ENCODE measurements around the gene CACNB4. TPM values are rescaled to one million over a fixed set of nuclear protein-coding genes. Genes with fewer than 3 reads are reported as not detected.

The CACNB4 gene
- total RNA-seq, 1 experiment from 2014 or later: 2.0 TPM

- H3K9me2 ChIP-seq (ENCODE audit: insufficient read depth): no peaks in the 10 kb centered on the region
- POLR2A ChIA-PET: no interaction called here
- H3K4me2 ChIP-seq (ENCODE audit: low read length): no peak overlapping the region
- no peaks in the 10 kb centered on the region for H3K79me2 ChIP-seq (ENCODE audit: insufficient read depth, low read length)
- RAD21 ChIA-PET (ENCODE audit: low non-redundant PET in 1 of 2, low total read pairs in 2 of 2, uncharacterized antibody in 2 of 2, unreplicated experiment in 2 of 2): no interaction called here
- no peaks in the 10 kb centered on the region for H3K36me3 ChIP-seq (ENCODE audit: control insufficient read depth in 1 of 2, insufficient read depth in 2 of 2, low read length in 2 of 2)
- no peak overlapping the region for H3K9ac ChIP-seq (ENCODE audit: low read length)
- no TSS peak for BruUV-seq (replicated peaks)
- H3K27me3 ChIP-seq (ENCODE audit: insufficient read depth, low read length): no peaks in the 10 kb centered on the region
- H3K9me3 ChIP-seq (ENCODE audit: control insufficient read depth in 1 of 2, insufficient read depth in 1 of 2, low read depth in 1 of 2, low read length in 2 of 2): no peaks in the 10 kb centered on the region
- H3K4me1 ChIP-seq (ENCODE audit: control insufficient read depth in 1 of 2, insufficient read depth in 2 of 2, low read length in 2 of 2): no peaks in the 10 kb centered on the region
- intact Hi-C loops (cut with micrococcal nuclease): no loop called here
- CTCF ChIA-PET: no interaction called here
- no peak overlapping the region for H3K27ac ChIP-seq (ENCODE audit: low read depth, low read length)
- H4K20me1 ChIP-seq (ENCODE audit: insufficient read depth): no peaks in the 10 kb centered on the region
- H2AFZ ChIP-seq (ENCODE audit: low read depth, low read length, poor library complexity, severe bottlenecking): no peak overlapping the region
- H3K4me3 ChIP-seq (replicated peaks in 1 of 2; ENCODE audit: low read depth in 1 of 2, low read length in 2 of 2): no peak overlapping the region
- no peak for DNase-seq (ENCODE audit: low read depth, low spot score)
- ATAC-seq: no peak
- TF ChIP-seq CBX3 (IDR thresholded peaks at IDR 0.05; ENCODE audit: low read depth) (no peak), SRF (IDR thresholded peaks at IDR 0.05; ENCODE audit: low read depth) (no peak), SIN3A (IDR thresholded peaks at IDR 0.05; ENCODE audit: low read depth) (no peak), JUND (IDR thresholded peaks at IDR 0.05) (no peak), CTCF (IDR thresholded peaks at IDR 0.05 in 2 of 3, conservative IDR thresholded peaks at IDR 0.05 in 1 of 3; ENCODE audit: borderline replicate concordance in 1 of 3, insufficient read depth in 1 of 3, low read depth in 2 of 3, low read length in 2 of 3) (no peak), ELF1 (IDR thresholded peaks at IDR 0.05; ENCODE audit: borderline replicate concordance, low read depth) (no peak), FOSL1 (IDR thresholded peaks at IDR 0.05; ENCODE audit: low read depth) (no peak), REST (IDR thresholded peaks at IDR 0.05; ENCODE audit: low read depth) (no peak), EZH2phosphoT487 (IDR thresholded peaks at IDR 0.05; ENCODE audit: borderline replicate concordance) (no peak), EZH2 (IDR thresholded peaks at IDR 0.05) (no peak)
Measured at GRCh38 chr2:152072011-152072410, 26.8 kb downstream of the CACNB4 start.

Measured in HCT116 (cell line).